ENCODE measurements around the gene SLTM. TPM values are rescaled to one million over a fixed set of nuclear protein-coding genes. Genes with fewer than 3 reads are reported as not detected.

The SLTM gene
- polyA plus RNA-seq, 1 of the 3 experiments (the other 2 are of a cell fraction) = 54.3 TPM

GRCh38 chr15:58830556-58830955, 102.9 kb downstream of the SLTM start:
- ChIA-PET POLR2A (no interaction called here), CTCF (interaction anchor here (1.3 kb wide), 1 partner anchor 603 kb away, joined by 5 read pairs; no protein-coding TSS in a partner anchor)
- Histone ChIP-seq H2AFZ (ENCODE audit: low read depth) (no peak overlapping the region), H4K20me1 (ENCODE audit: insufficient read depth) (no peaks in the 10 kb centered on the region), H3K4me1 (ENCODE audit: control insufficient read depth in 1 of 2, insufficient read depth in 2 of 2, low read depth in 1 of 2, low read length in 1 of 2) (no peaks in the 10 kb centered on the region), H3F3A (replicated peaks; ENCODE audit: insufficient read depth) (no peaks in the 10 kb centered on the region), H3K79me2 (ENCODE audit: insufficient read depth) (no peaks in the 10 kb centered on the region), H3K9ac (no peak overlapping the region), H3K27me3 (ENCODE audit: insufficient read depth) (no peaks in the 10 kb centered on the region), H3K36me3 (replicated peaks in 1 of 2; ENCODE audit: control insufficient read depth in 1 of 2, insufficient read depth in 2 of 2, low read length in 1 of 2) (peaks cover 0 to 5% of the 10 kb centered on the region in 2 experiments), H3K27ac (ENCODE audit: low read depth in 2 of 2, low read length in 1 of 2) (no peak overlapping the region), H3K4me2 (no peak overlapping the region), H3K9me3 (no peaks in the 10 kb centered on the region), H3K9me2 (no peaks in the 10 kb centered on the region), H3K4me3 (ENCODE audit: low read depth in 2 of 2, low read length in 1 of 2) (no peak overlapping the region)
- no peak for DNase-seq
- WGBS (ENCODE audit: low lambda C conversion rate) = 98% methylated on average over 2 of the region's 2 CpGs
- no peak for TF ChIP-seq GATA2 (CRISPR knock-in tag; IDR thresholded peaks at IDR 0.05)
- no peak for TF ChIP-seq NRF1 (IDR thresholded peaks at IDR 0.05; ENCODE audit: low read depth, low read length)
- TF ChIP-seq, protein P1, sequence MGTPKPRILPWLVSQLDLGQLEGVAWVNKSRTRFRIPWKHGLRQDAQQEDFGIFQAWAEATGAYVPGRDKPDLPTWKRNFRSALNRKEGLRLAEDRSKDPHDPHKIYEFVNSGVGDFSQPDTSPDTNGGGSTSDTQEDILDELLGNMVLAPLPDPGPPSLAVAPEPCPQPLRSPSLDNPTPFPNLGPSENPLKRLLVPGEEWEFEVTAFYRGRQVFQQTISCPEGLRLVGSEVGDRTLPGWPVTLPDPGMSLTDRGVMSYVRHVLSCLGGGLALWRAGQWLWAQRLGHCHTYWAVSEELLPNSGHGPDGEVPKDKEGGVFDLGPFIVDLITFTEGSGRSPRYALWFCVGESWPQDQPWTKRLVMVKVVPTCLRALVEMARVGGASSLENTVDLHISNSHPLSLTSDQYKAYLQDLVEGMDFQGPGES (IDR thresholded peaks at IDR 0.05; ENCODE audit: low read depth, low read length) = no peak
- no peak for TF ChIP-seq FOXJ3 (CRISPR knock-in tag; IDR thresholded peaks at IDR 0.05)

Small RNA genes lying within 50 kb of the gene (small RNA-seq; reads per million reads assigned to genes)
- gene ZNF444P1 = 0 reads per million in 7 experiments

Other genes starting within 250 kb of the SLTM start
- 83.5 and 104 TPM in 2 replicates for gene ADAM10, start 184.0 kb downstream of the SLTM start, polyA plus RNA-seq (2012; rRNA removed)
- gene MINDY2, start 162.4 kb downstream of the SLTM start, polyA plus RNA-seq (2012; rRNA removed) = 1.0 and 1.5 TPM in 2 replicates
- 16.5 and 19.8 TPM in 2 replicates for gene RNF111, start 54.0 kb upstream of the SLTM start, polyA plus RNA-seq (2012; rRNA removed)
- gene CCNB2, start 171.5 kb upstream of the SLTM start, polyA plus RNA-seq (2012; rRNA removed) = 40.5 and 46.6 TPM in 2 replicates